Kidney (tissue), 14 donors: ENCODE results near the gene KIRREL3. TPM values are rescaled to one million over a fixed set of nuclear protein-coding genes. Genes with fewer than 3 reads are reported as not detected.

Source experiments
- DNase-seq, 5 donors: peaks; one replicate each; pipeline ENCODE4 v3.0.0-alpha.2; 2013 to 2020
- FAIRE-seq: peaks from 2 replicates; lab custom pipeline; 2012; peaks lifted over from hg19 to GRCh38; lab: Jason Lieb, UNC
- H3K27ac ChIP-seq, 2 donors: one replicate each; pipeline ENCODE4 v1.7.0; 2013; ENCODE audit warnings: low read depth in 2 of 2, low read length in 2 of 2, inconsistent platforms in 1 of 2
- H3K27me3 ChIP-seq: one replicate; pipeline ENCODE4 v1.7.1; 2013; ENCODE audit warnings: low read length, inconsistent platforms; ENCODE audit not compliant: control insufficient read depth, insufficient read depth
- H3K36me3 ChIP-seq, 3 donors: one replicate each; pipeline versions ENCODE4 v1.7.0 to v1.7.1; 2013; ENCODE audit warnings: low read length in 3 of 3, control low read depth in 1 of 3, inconsistent platforms in 1 of 3; ENCODE audit not compliant: insufficient read depth in 3 of 3, control insufficient read depth in 2 of 3
- H3K4me1 ChIP-seq, 3 donors: one replicate each; pipeline versions ENCODE4 v1.7.0 to v1.7.1; 2013; ENCODE audit warnings: low read length in 3 of 3, inconsistent platforms in 1 of 3, low read depth in 1 of 3; ENCODE audit not compliant: control insufficient read depth in 2 of 3, insufficient read depth in 2 of 3
- H3K4me3 ChIP-seq, 3 donors: one replicate each; pipeline versions ENCODE4 v1.7.0 to v1.8.1; 2013; ENCODE audit warnings: low read length in 3 of 3, control low read depth in 1 of 3, inconsistent platforms in 1 of 3
- H3K9ac ChIP-seq, 3 donors: one replicate each; pipeline versions ENCODE4 v1.7.0 to v1.7.1; 2013; ENCODE audit warnings: low read length in 3 of 3, control low read depth in 1 of 3, inconsistent platforms in 1 of 3
- H3K9me3 ChIP-seq, 3 donors: one replicate each; pipeline versions ENCODE4 v1.7.0 to v1.7.1; 2013; ENCODE audit warnings: low read length in 3 of 3, control low read depth in 1 of 3, inconsistent platforms in 1 of 3; ENCODE audit not compliant: control insufficient read depth in 2 of 3, insufficient read depth in 1 of 3
- intact Hi-C: fragments of 100-400 bp; cut with DNase I; formaldehyde crosslinking; loops from one replicate; pipeline ENCODE4 v1.11.1; 2022
- polyA plus RNA-seq: library from polyadenylated mRNA; stranded (reverse); fragments of 350-450 nt; fragmentation: Illumina TruSeq; extraction: RNeasy Lipid Tissue Mini Kit (QIAGEN cat#74804); gene quantifications from one replicate; pipeline ENCODE4 v1.2.3, GENCODE V29; 2014; ENCODE audit warnings: low read depth, low replicate concordance; ENCODE audit not compliant: insufficient read depth
- total RNA-seq: library from RNA; stranded (reverse); fragmentation: NEBNext Ultra II Directional; extraction: Animal tissue kit (Norgen Biotek cat#: 25700); gene quantifications from one replicate; pipeline ENCODE4 v1.2.1, GENCODE V29; 2021
- TF ChIP-seq, protein P1 (sequence below): IDR thresholded peaks from 3 replicates; pipeline ENCODE4 v1.5.1; 2012; ENCODE audit warnings: mild to moderate bottlenecking, moderate library complexity, borderline replicate concordance; ENCODE audit not compliant: insufficient read depth; ENCODE audit errors: extremely low read depth
- donor health status: control.
- donor health status: control.
- donor health status: control.
- donor health status: control.
- donor health status: control.
- donor health status: DM: yes; HTN: yes; CAD: no.
- donor health status: Normal renal cell carcinoma (clear cell type).

The KIRREL3 gene
- total and polyA plus RNA-seq, 2 donors from 2014 or later = 0.19 to 0.22 TPM

DNA sequence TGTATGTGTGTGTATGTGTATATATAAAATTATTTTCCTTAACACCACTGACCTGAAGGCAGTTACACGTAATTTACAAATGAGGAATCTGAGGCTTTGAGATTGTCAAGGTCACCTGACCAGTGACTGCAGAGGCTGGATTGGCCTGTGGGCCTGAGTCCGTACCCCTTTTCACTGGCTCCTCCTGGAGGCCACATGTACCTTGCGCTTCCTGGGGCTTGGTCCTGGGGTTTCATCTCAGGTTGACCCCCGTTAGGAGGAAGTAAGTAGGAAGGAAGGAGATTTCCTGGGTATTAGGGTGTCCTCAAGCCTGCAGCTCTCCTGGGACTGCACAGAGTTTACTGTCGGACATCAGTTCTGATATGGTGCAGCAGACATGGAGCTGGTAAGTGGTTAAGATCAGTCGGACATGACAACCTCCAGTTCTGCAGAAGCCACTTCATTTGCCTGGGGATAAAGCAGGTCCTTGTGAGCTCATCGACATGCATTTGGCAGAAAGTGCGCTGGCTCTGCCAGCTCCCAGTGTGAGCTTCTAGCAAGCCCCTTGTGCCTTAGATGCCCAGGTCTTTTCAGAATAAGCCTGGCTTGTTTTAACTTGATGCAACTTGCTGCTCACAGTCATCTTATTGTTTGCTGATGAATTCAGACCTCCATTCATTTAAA lies 608.5 kb downstream of the KIRREL3 start:
- no peak for DNase-seq
- H3K27me3 ChIP-seq = no peaks in the 10 kb centered on the region
- no peak overlapping the region for H3K4me3 ChIP-seq
- peaks cover 0 to 5% (median 0%) of the 10 kb centered on the region in 3 donors for H3K4me1 ChIP-seq
- intact Hi-C loops = no loop called here
- no peaks in the 10 kb centered on the region for H3K36me3 ChIP-seq
- peak overlapping the region in 1 of 3 donors; percentile 56 for H3K9ac ChIP-seq
- no peaks in the 10 kb centered on the region for H3K9me3 ChIP-seq
- FAIRE-seq = no peak
- TF ChIP-seq, protein P1, sequence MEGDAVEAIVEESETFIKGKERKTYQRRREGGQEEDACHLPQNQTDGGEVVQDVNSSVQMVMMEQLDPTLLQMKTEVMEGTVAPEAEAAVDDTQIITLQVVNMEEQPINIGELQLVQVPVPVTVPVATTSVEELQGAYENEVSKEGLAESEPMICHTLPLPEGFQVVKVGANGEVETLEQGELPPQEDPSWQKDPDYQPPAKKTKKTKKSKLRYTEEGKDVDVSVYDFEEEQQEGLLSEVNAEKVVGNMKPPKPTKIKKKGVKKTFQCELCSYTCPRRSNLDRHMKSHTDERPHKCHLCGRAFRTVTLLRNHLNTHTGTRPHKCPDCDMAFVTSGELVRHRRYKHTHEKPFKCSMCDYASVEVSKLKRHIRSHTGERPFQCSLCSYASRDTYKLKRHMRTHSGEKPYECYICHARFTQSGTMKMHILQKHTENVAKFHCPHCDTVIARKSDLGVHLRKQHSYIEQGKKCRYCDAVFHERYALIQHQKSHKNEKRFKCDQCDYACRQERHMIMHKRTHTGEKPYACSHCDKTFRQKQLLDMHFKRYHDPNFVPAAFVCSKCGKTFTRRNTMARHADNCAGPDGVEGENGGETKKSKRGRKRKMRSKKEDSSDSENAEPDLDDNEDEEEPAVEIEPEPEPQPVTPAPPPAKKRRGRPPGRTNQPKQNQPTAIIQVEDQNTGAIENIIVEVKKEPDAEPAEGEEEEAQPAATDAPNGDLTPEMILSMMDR = no peak
- no peak overlapping the region for H3K27ac ChIP-seq

GRCh38 chr11:126391286-126391954 lies 609.1 kb downstream of the KIRREL3 start:
- FAIRE-seq (no peak), DNase-seq (no peak)
- H3K27me3 ChIP-seq = no peaks in the 10 kb centered on the region
- H3K9ac ChIP-seq = no peak overlapping the region
- TF ChIP-seq, protein P1 = no peak
- H3K9me3 ChIP-seq = no peaks in the 10 kb centered on the region
- H3K4me3 ChIP-seq = no peak overlapping the region
- H3K27ac ChIP-seq = peak overlapping the region in 1 of 2 donors; percentile 2
- H3K4me1 ChIP-seq = peaks cover 0 to 10% (median 0%) of the 10 kb centered on the region in 3 donors
- H3K36me3 ChIP-seq = no peaks in the 10 kb centered on the region
- intact Hi-C loops = no loop called here

DNA sequence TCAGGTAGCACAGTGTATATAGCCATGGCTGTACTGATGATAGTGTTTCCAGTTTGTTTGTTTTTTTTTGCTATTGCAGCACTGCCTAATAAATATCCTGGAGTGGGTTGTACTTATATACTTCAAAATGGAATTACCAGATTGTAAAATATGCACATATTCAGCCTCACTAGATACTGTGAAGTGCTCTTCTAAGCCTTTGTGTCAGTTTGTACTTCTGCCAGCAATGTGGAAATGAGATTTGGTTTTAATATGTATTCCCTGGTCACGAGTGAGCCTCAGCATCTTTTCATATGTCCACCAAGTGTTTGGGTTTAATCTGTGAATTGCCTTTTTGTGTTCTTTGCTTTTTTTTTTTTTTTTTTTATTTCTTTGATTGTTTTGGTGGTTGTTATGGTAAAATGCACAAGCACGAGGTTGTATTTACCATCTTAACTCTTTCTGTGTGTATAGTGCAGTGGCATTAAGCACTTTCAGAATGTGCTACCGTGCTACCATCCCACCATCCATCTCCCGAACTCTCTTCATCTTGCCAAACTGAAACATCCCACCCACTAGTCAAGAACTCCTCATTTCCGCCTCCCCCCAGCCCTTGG lies 610.2 kb downstream of the KIRREL3 start:
- H3K9me3 ChIP-seq = no peaks in the 10 kb centered on the region
- DNase-seq (no peak), FAIRE-seq (no peak)
- no peaks in the 10 kb centered on the region for H3K36me3 ChIP-seq
- no peak overlapping the region for H3K9ac ChIP-seq
- peaks cover 0 to 16% (median 0%) of the 10 kb centered on the region in 3 donors for H3K4me1 ChIP-seq
- intact Hi-C loops = no loop called here
- H3K4me3 ChIP-seq = no peak overlapping the region
- no peaks in the 10 kb centered on the region for H3K27me3 ChIP-seq
- H3K27ac ChIP-seq = no peak overlapping the region
- TF ChIP-seq, protein P1 = no peak
